GM12878 (cell line): Measurements from ENCODE around the gene IL21. TPM values are rescaled to one million over a fixed set of nuclear protein-coding genes. Genes with fewer than 3 reads are reported as not detected.

Source experiments
- ATAC-seq: fragments of 200-7000 bp; cut with Tn5 transposase; 3 replicates; pipeline ENCODE4 v1.9.1; 2020; ENCODE audit warnings: mild to moderate bottlenecking, moderate library complexity
- BruUV-seq: library from RNA; stranded (reverse); fragments of 400-500 nt; replicated peaks from 2 replicates; lab custom pipeline; 2021; lab: Mats Ljungman, UMichigan
- CTCF ChIA-PET: fragments of 300-600 bp; sonication (Branson Sonifier 250); formaldehyde crosslinking; extraction: SDS; loops from one replicate; lab custom pipeline; 2021; ENCODE audit warnings: inconsistent platforms; lab: Yijun Ruan, JAX
- POLR2A ChIA-PET: fragments of 350-600 bp; formaldehyde crosslinking; extraction: SDS; loops from one replicate; lab custom pipeline; 2021; ENCODE audit warnings: inconsistent platforms; lab: Charles Lee
- RAD21 ChIA-PET: fragments of 300-600 bp; sonication (Branson Sonifier 250); formaldehyde crosslinking; loops from one replicate; lab custom pipeline; 2023; ENCODE audit warnings: antibody characterized with exemption; ENCODE audit not compliant: unreplicated experiment; lab: Charles Lee
- SMC1A ChIA-PET: fragments of 300-600 bp; sonication (Branson Sonifier 250); formaldehyde crosslinking; loops from one replicate; lab custom pipeline; 2023; ENCODE audit not compliant: unreplicated experiment, uncharacterized antibody; lab: Charles Lee
- DNase-seq: peaks from one replicate; pipeline ENCODE4 v3.0.0-alpha.2; 2011; ENCODE audit warnings: low read depth, low spot score
- FAIRE-seq: peaks from 3 replicates; lab custom pipeline; 2011; peaks lifted over from hg19 to GRCh38; lab: Jason Lieb, UNC
- H2AFZ ChIP-seq: 2 replicates; pipeline ENCODE4 v1.6.0; 2011; ENCODE audit warnings: low read depth, low read length, control low read depth; ENCODE audit not compliant: control insufficient read depth
- H3K27ac ChIP-seq: 2 replicates; pipeline ENCODE4 v1.5.1; 2011; ENCODE audit warnings: control low read depth; ENCODE audit not compliant: control insufficient read depth, insufficient read depth
- H3K27me3 ChIP-seq, 2 experiments: replicated peaks in 1 of 2; 2 replicates each; pipeline versions ENCODE4 v1.6.0 to v1.6.1; 2011; ENCODE audit warnings: low read length in 1 of 2; ENCODE audit not compliant: control insufficient read depth in 2 of 2, insufficient read depth in 2 of 2
- H3K36me3 ChIP-seq, 2 experiments: 2 replicates each; pipeline ENCODE4 v1.5.1; 2011; ENCODE audit warnings: low read length in 1 of 2; ENCODE audit not compliant: control insufficient read depth in 2 of 2, insufficient read depth in 2 of 2
- H3K4me1 ChIP-seq: 2 replicates; pipeline ENCODE4 v1.6.1; 2011; ENCODE audit warnings: mild to moderate bottlenecking, low read length, moderate library complexity, mixed read lengths; ENCODE audit not compliant: control insufficient read depth, insufficient read depth
- H3K4me2 ChIP-seq: 2 replicates; pipeline ENCODE4 v1.6.0; 2011; ENCODE audit warnings: control low read depth; ENCODE audit not compliant: control insufficient read depth, insufficient read depth
- H3K4me3 ChIP-seq: fragments of 200-600 bp; sonication (generic); 2 replicates; pipeline ENCODE4 v1.5.1; 2016
- H3K79me2 ChIP-seq: 2 replicates; pipeline ENCODE4 v1.6.0; 2011; ENCODE audit warnings: low read length; ENCODE audit not compliant: control insufficient read depth, insufficient read depth
- H3K9ac ChIP-seq: 2 replicates; pipeline ENCODE4 v1.8.0; 2011; ENCODE audit warnings: low read length, control low read depth, mixed read lengths; ENCODE audit not compliant: control insufficient read depth, insufficient read depth
- H3K9me3 ChIP-seq: replicated peaks from 3 replicates; pipeline ENCODE4 v1.5.1; 2011; ENCODE audit warnings: mild to moderate bottlenecking, low read length; ENCODE audit not compliant: control insufficient read depth, insufficient read depth
- H4K20me1 ChIP-seq: 2 replicates; pipeline ENCODE4 v1.6.0; 2011; ENCODE audit not compliant: control insufficient read depth, insufficient read depth
- ATF7 ChIP-seq: fragments of 450-650 bp; IDR thresholded peaks from 2 replicates; pipeline ENCODE4 v1.6.1; 2016; ENCODE audit warnings: low read depth, mild to moderate bottlenecking
- FOXK2 ChIP-seq: fragments of 450-650 bp; IDR thresholded peaks from 2 replicates; pipeline ENCODE4 v1.6.1; 2017; ENCODE audit warnings: mild to moderate bottlenecking, moderate library complexity
- GATAD2B ChIP-seq: fragments of 450-650 bp; conservative IDR thresholded peaks from 2 replicates; pipeline ENCODE4 v1.6.1; 2017; ENCODE audit warnings: low read depth, mild to moderate bottlenecking, moderate library complexity
- IRF5 ChIP-seq: fragments of 450-650 bp; IDR thresholded peaks from 2 replicates; pipeline ENCODE4 v1.6.1; 2017; ENCODE audit warnings: borderline replicate concordance
- NFXL1 ChIP-seq: fragments of 450-650 bp; IDR thresholded peaks from 2 replicates; pipeline ENCODE4 v1.6.1; 2017; ENCODE audit warnings: antibody characterized with exemption, mild to moderate bottlenecking, borderline replicate concordance
- RAD21 ChIP-seq: IDR thresholded peaks from 2 replicates; pipeline ENCODE4 v1.6.1; 2011; ENCODE audit warnings: mild to moderate bottlenecking, low read depth, low read length, moderate library complexity; ENCODE audit not compliant: insufficient read depth
- RFX5 ChIP-seq: IDR thresholded peaks from 2 replicates; pipeline ENCODE4 v1.6.1; 2011; ENCODE audit warnings: low read depth, low read length, improper control_type of control experiment
- SMC3 ChIP-seq: IDR thresholded peaks from 2 replicates; pipeline ENCODE4 v1.6.1; 2011; ENCODE audit warnings: low read length, improper control_type of control experiment, borderline replicate concordance
- SRF ChIP-seq, 2 experiments: IDR thresholded peaks; 2 replicates each; pipeline ENCODE4 v1.6.1; 2011; ENCODE audit warnings: low read depth in 2 of 2, low read length in 2 of 2, mild to moderate bottlenecking in 1 of 2, moderate library complexity in 1 of 2
- SUZ12 ChIP-seq: fragments of 200-600 bp; sonication (generic); IDR thresholded peaks from one replicate; pipeline ENCODE4 v1.6.1; 2018; ENCODE audit warnings: antibody characterized with exemption, mild to moderate bottlenecking; ENCODE audit not compliant: unreplicated experiment
- YBX1 ChIP-seq: fragments of 450-650 bp; IDR thresholded peaks from 2 replicates; pipeline ENCODE4 v1.6.1; 2016; ENCODE audit warnings: antibody characterized with exemption
- ZNF217 ChIP-seq: fragments of 450-650 bp; IDR thresholded peaks from 2 replicates; pipeline ENCODE4 v1.6.1; 2017; ENCODE audit warnings: antibody characterized with exemption, mild to moderate bottlenecking
- ZNF384 ChIP-seq: IDR thresholded peaks from 2 replicates; pipeline ENCODE4 v1.6.1; 2012; ENCODE audit warnings: low read depth, mild to moderate bottlenecking, low read length, improper control_type of control experiment, borderline replicate concordance
- ZSCAN29 ChIP-seq: fragments of 450-650 bp; IDR thresholded peaks from 2 replicates; pipeline ENCODE4 v1.6.1; 2017; ENCODE audit warnings: mild to moderate bottlenecking, moderate library complexity
- WGBS: methylation state at CpG from one replicate; pipeline ENCODE4 v1.1.6; 2016; ENCODE audit warnings: low lambda C conversion rate; ENCODE audit not compliant: insufficient replicate concordance, insufficient coverage; ENCODE audit errors: missing lambda C conversion rate; 5-methylcytosine and 5-hydroxymethylcytosine counted together
- in situ Hi-C: fragments of 300-500 bp; cut with MboI; formaldehyde crosslinking; loops from 9 replicates; pipeline ENCODE4 v1.14.3; 2018; ENCODE audit warnings: mixed read lengths
- intact Hi-C: fragments of 100-400 bp; cut with micrococcal nuclease; formaldehyde crosslinking; loops from one replicate; pipeline ENCODE4 v1.14.2; 2022; ENCODE audit not compliant: unreplicated experiment
- polyA plus RNA-seq, 11 experiments: library from polyadenylated mRNA; depleted of rRNA in 4 of 11; unstranded in 6 of 11; stranded (reverse) in 5 of 11; fragments of >200 nt; fragmentation: Nextera tagmentation in 4 of 11; fragmentation: Illumina TruSeq in 1 of 11; extraction: Ambion mirVana in 4 of 11; extraction: Trizol in 1 of 11; gene quantifications; 1 replicate in 1 of 11; 2 replicates in 10 of 11; pipeline versions ENCODE4 v1.2.1 to v1.2.3, GENCODE V29; 2011 to 2016; ENCODE audit warnings: inconsistent platforms in 2 of 11, missing spikeins in 2 of 11, low read depth in 1 of 11
- total RNA-seq, 4 experiments: library from RNA; depleted of rRNA in 3 of 4; stranded (reverse); fragments of >200 nt in 3 of 4; fragmentation: Illumina TruSeq in 1 of 4; extraction: Trizol in 1 of 4; gene quantifications; 2 replicates each; pipeline versions ENCODE4 v1.2.1 to v1.2.3, GENCODE V29; 2013 to 2021
- TF ChIP-seq, protein P1 (sequence below), 3 experiments: IDR thresholded peaks in 2 of 3; conservative IDR thresholded peaks in 1 of 3; 2 replicates each; pipeline ENCODE4 v1.5.1; 2011; ENCODE audit warnings: low read depth in 3 of 3, low read length in 3 of 3, mild to moderate bottlenecking in 3 of 3, control low read depth in 2 of 3, moderate library complexity in 2 of 3, inconsistent platforms in 1 of 3, mixed read lengths in 1 of 3; ENCODE audit not compliant: control insufficient read depth in 2 of 3, insufficient read depth in 1 of 3; ENCODE audit errors: extremely low read depth in 1 of 3
- TF ChIP-seq, protein P2 (sequence below): fragments of 450-650 bp; IDR thresholded peaks from 2 replicates; pipeline ENCODE4 v1.6.1; 2017; ENCODE audit warnings: mild to moderate bottlenecking
- TF ChIP-seq, protein P3 (sequence below): fragments of 450-650 bp; IDR thresholded peaks from 2 replicates; pipeline ENCODE4 v1.6.1; 2018; ENCODE audit warnings: mild to moderate bottlenecking, low read depth, moderate library complexity; ENCODE audit not compliant: partially characterized antibody

The IL21 gene
- total and polyA plus RNA-seq, 10 of the 15 experiments (the other 5 are each of a cell fraction or from before 2014, with no cell fraction given), result not detected

DNA sequence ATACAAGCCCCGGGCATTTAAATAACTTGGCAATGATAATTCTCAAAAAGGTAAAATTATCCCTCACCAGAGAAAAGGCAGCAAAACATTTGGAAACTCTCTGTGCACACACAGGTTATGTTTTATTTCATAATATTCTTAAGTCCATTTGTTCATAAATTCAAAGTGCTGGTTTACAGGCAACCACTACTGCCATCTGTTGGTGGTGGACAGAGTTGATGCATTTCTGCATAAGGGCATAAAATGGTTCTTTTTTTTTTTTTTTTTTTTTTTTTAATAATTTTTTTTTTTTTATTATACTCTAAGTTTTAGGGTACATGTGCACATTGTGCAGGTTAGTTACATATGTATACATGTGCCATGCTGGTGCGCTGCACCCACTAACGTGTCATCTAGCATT lies 31.5 kb upstream of the IL21 start:
- RAD21 ChIA-PET, result no interaction called here
- Histone ChIP-seq H4K20me1 (no peaks in the 10 kb centered on the region), H3K27ac (no peak overlapping the region), H3K9me3 (peaks cover 5% of the 10 kb centered on the region; the same call in 2 of the 3 replicates), H2AFZ (no peak overlapping the region), H3K27me3 (no peaks in the 10 kb centered on the region), H3K4me3 (no peak overlapping the region), H3K9ac (no peak overlapping the region), H3K79me2 (no peaks in the 10 kb centered on the region), H3K4me2 (no peak overlapping the region), H3K4me1 (no peaks in the 10 kb centered on the region), H3K36me3 (no peaks in the 10 kb centered on the region)
- WGBS, result 100% methylated on average over 1 of the region's 3 CpGs
- in situ Hi-C loops, result no loop called here
- POLR2A ChIA-PET, result no interaction called here
- SMC1A ChIA-PET, result interaction anchor here (4.0 kb wide), 1 partner anchor 49 kb away, joined by 20 read pairs; no protein-coding TSS in a partner anchor
- 0 out of 3 replicates have a peak, but pooled peaks have one; percentile 44 for ATAC-seq
- intact Hi-C loops, result loop anchor here (5.0 kb wide), 1 partner anchor 50 kb away; no protein-coding TSS in a partner anchor
- DNase-seq, result no peak
- BruUV-seq, result no TSS peak
- no peak for FAIRE-seq
- CTCF ChIA-PET, result interaction anchor here (1.0 to 4.0 kb wide), 5 partner anchors 13 to 752 kb away, joined by 3 to 30 read pairs (median 3); no protein-coding TSS in a partner anchor
- TF ChIP-seq IRF5 (no peak), RFX5 (no peak), FOXK2 (no peak), ATF7 (no peak), SUZ12 (no peak), ZNF384 (peak; percentile 61), ZSCAN29 (no peak), NFXL1 (no peak), GATAD2B (no peak), SRF (IDR thresholded peaks at IDR 0.05; ENCODE audit: low read depth in 2 of 2, low read length in 2 of 2) (0 out of 4 replicates have a peak, but pooled peaks of 1 of the 2 experiments have one; percentile 15), RAD21 (peak; percentile 75), ZNF217 (no peak), SMC3 (peak; percentile 40; the same call in 1 of the 2 replicates), YBX1 (no peak)
- TF ChIP-seq, protein P1, sequence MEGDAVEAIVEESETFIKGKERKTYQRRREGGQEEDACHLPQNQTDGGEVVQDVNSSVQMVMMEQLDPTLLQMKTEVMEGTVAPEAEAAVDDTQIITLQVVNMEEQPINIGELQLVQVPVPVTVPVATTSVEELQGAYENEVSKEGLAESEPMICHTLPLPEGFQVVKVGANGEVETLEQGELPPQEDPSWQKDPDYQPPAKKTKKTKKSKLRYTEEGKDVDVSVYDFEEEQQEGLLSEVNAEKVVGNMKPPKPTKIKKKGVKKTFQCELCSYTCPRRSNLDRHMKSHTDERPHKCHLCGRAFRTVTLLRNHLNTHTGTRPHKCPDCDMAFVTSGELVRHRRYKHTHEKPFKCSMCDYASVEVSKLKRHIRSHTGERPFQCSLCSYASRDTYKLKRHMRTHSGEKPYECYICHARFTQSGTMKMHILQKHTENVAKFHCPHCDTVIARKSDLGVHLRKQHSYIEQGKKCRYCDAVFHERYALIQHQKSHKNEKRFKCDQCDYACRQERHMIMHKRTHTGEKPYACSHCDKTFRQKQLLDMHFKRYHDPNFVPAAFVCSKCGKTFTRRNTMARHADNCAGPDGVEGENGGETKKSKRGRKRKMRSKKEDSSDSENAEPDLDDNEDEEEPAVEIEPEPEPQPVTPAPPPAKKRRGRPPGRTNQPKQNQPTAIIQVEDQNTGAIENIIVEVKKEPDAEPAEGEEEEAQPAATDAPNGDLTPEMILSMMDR (IDR thresholded peaks at IDR 0.05 in 2 of 3, conservative IDR thresholded peaks at IDR 0.05 in 1 of 3; ENCODE audit: control insufficient read depth in 2 of 3, extremely low read depth in 1 of 3, insufficient read depth in 1 of 3, low read depth in 3 of 3, low read length in 3 of 3), result peak; percentile 42 to 59 (median 57)
- TF ChIP-seq, protein P2, sequence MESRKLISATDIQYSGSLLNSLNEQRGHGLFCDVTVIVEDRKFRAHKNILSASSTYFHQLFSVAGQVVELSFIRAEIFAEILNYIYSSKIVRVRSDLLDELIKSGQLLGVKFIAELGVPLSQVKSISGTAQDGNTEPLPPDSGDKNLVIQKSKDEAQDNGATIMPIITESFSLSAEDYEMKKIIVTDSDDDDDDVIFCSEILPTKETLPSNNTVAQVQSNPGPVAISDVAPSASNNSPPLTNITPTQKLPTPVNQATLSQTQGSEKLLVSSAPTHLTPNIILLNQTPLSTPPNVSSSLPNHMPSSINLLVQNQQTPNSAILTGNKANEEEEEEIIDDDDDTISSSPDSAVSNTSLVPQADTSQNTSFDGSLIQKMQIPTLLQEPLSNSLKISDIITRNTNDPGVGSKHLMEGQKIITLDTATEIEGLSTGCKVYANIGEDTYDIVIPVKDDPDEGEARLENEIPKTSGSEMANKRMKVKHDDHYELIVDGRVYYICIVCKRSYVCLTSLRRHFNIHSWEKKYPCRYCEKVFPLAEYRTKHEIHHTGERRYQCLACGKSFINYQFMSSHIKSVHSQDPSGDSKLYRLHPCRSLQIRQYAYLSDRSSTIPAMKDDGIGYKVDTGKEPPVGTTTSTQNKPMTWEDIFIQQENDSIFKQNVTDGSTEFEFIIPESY, result no peak
- TF ChIP-seq, protein P3, sequence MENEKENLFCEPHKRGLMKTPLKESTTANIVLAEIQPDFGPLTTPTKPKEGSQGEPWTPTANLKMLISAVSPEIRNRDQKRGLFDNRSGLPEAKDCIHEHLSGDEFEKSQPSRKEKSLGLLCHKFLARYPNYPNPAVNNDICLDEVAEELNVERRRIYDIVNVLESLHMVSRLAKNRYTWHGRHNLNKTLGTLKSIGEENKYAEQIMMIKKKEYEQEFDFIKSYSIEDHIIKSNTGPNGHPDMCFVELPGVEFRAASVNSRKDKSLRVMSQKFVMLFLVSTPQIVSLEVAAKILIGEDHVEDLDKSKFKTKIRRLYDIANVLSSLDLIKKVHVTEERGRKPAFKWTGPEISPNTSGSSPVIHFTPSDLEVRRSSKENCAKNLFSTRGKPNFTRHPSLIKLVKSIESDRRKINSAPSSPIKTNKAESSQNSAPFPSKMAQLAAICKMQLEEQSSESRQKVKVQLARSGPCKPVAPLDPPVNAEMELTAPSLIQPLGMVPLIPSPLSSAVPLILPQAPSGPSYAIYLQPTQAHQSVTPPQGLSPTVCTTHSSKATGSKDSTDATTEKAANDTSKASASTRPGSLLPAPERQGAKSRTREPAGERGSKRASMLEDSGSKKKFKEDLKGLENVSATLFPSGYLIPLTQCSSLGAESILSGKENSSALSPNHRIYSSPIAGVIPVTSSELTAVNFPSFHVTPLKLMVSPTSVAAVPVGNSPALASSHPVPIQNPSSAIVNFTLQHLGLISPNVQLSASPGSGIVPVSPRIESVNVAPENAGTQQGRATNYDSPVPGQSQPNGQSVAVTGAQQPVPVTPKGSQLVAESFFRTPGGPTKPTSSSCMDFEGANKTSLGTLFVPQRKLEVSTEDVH, result no peak
